Esophagus muscularis mucosa (tissue), 3 donors: ENCODE results near the gene G6PC3.

Source experiments
- POLR2A ChIP-seq: fragments of 450-650 bp; IDR thresholded peaks from one replicate; pipeline ENCODE4 v1.6.1; 2017; ENCODE audit warnings: antibody characterized with exemption, moderate library complexity, mild to moderate bottlenecking, low read depth
- TF ChIP-seq, protein P1 (sequence below), 3 experiments: fragments of 200-600 bp in 2 of 3; fragments of 450-650 bp in 1 of 3; sonication (generic) in 2 of 3; IDR thresholded peaks; one replicate each; pipeline ENCODE4 v1.5.1; 2017 to 2019; ENCODE audit warnings: antibody characterized with exemption in 3 of 3, mild to moderate bottlenecking in 2 of 3, moderate library complexity in 1 of 3

DNA sequence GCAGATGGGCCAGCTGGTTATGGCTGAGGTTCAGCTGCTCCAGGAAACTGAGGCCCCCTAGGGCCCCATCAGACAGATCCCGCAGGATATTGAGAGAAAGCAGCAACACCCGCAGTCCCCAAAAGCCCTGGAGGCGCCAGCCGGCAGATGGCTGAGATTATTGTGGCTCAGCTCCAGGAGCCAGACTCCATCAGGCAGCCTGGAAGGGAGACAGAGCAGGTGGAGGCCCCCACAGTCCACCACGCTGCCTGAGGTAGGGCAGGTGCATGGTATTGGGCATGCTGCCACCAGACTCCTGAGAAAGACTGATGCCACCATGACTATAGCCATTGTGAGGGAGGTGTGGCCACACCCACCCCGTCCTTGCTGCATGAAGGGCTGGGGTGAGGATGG lies 46.3 kb upstream of the G6PC3 start:
- TF ChIP-seq, protein P1, sequence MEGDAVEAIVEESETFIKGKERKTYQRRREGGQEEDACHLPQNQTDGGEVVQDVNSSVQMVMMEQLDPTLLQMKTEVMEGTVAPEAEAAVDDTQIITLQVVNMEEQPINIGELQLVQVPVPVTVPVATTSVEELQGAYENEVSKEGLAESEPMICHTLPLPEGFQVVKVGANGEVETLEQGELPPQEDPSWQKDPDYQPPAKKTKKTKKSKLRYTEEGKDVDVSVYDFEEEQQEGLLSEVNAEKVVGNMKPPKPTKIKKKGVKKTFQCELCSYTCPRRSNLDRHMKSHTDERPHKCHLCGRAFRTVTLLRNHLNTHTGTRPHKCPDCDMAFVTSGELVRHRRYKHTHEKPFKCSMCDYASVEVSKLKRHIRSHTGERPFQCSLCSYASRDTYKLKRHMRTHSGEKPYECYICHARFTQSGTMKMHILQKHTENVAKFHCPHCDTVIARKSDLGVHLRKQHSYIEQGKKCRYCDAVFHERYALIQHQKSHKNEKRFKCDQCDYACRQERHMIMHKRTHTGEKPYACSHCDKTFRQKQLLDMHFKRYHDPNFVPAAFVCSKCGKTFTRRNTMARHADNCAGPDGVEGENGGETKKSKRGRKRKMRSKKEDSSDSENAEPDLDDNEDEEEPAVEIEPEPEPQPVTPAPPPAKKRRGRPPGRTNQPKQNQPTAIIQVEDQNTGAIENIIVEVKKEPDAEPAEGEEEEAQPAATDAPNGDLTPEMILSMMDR (IDR thresholded peaks at IDR 0.05), result no peak
- TF ChIP-seq POLR2A, result no peak
